H1 (cell line): ENCODE data around the gene SMC6. TPM values are rescaled to one million over a fixed set of nuclear protein-coding genes. Genes with fewer than 3 reads are reported as not detected.

Source experiments
- CTCF ChIA-PET: fragments of 300-600 bp; sonication (Branson Sonifier 250); formaldehyde crosslinking; loops from one replicate; lab custom pipeline; 2021; ENCODE audit not compliant: partially characterized antibody; lab: Charles Lee
- POLR2A ChIA-PET: fragments of 300-600 bp; sonication (Branson Sonifier 250); formaldehyde crosslinking; loops from one replicate; lab custom pipeline; 2021; ENCODE audit warnings: inconsistent platforms; ENCODE audit not compliant: partially characterized antibody; lab: Charles Lee
- DNase-seq, 2 experiments: peaks; one replicate each; pipeline versions ENCODE4 v3.0.0 to v3.0.0-alpha.2; 2010 to 2022; ENCODE audit warnings: low spot score in 2 of 2, low read depth in 1 of 2, mixed read lengths in 1 of 2
- FAIRE-seq: peaks from 2 replicates; lab custom pipeline; 2011; peaks lifted over from hg19 to GRCh38; lab: Jason Lieb, UNC
- H2AFZ ChIP-seq: 2 replicates; pipeline ENCODE4 v1.8.1; 2012; ENCODE audit warnings: low read length, inconsistent platforms
- H2AK5ac ChIP-seq: 2 replicates; pipeline ENCODE4 v1.6.1; 2013; ENCODE audit warnings: low read depth, low read length
- H2BK120ac ChIP-seq: replicated peaks from 2 replicates; pipeline ENCODE3; 2013; ENCODE audit warnings: low read depth, low read length, inconsistent platforms
- H2BK12ac ChIP-seq: 2 replicates; pipeline ENCODE4 v1.6.1; 2013; ENCODE audit warnings: low read depth, low read length
- H2BK15ac ChIP-seq: 2 replicates; pipeline ENCODE4 v1.6.1; 2013; ENCODE audit warnings: low read length
- H2BK20ac ChIP-seq: 2 replicates; pipeline ENCODE4 v1.6.1; 2013; ENCODE audit warnings: low read length
- H2BK5ac ChIP-seq: 2 replicates; pipeline ENCODE4 v1.6.1; 2013; ENCODE audit warnings: low read depth, low read length
- H3K14ac ChIP-seq: 2 replicates; pipeline ENCODE4 v1.6.1; 2013; ENCODE audit warnings: inconsistent platforms; ENCODE audit not compliant: insufficient read length
- H3K18ac ChIP-seq: 2 replicates; pipeline ENCODE4 v1.6.1; 2013; ENCODE audit warnings: low read length; ENCODE audit errors: extremely low read depth
- H3K23ac ChIP-seq: 2 replicates; pipeline ENCODE4 v1.6.1; 2013; ENCODE audit warnings: inconsistent platforms; ENCODE audit not compliant: insufficient read length
- H3K23me2 ChIP-seq: 2 replicates; pipeline ENCODE4 v1.6.1; 2013; ENCODE audit warnings: low read depth, low read length
- H3K27ac ChIP-seq: 2 replicates; pipeline ENCODE4 v1.6.1; 2011; ENCODE audit warnings: low read depth, low read length, inconsistent platforms
- H3K27me3 ChIP-seq, 4 experiments: replicated peaks in 1 of 4; 1 replicate in 1 of 4; 2 replicates in 3 of 4; pipeline versions ENCODE4 v1.6.1 to v1.8.1; 2011 to 2013; ENCODE audit warnings: low read length in 3 of 4, mild to moderate bottlenecking in 3 of 4, inconsistent platforms in 2 of 4, mixed read lengths in 2 of 4, moderate library complexity in 1 of 4; ENCODE audit not compliant: control insufficient read depth in 3 of 4, insufficient read depth in 3 of 4; ENCODE audit errors: extremely low read depth in 1 of 4
- H3K36me3 ChIP-seq, 4 experiments: 2 replicates each; pipeline versions ENCODE4 v1.6.1 to v1.8.1; 2011 to 2013; ENCODE audit warnings: mild to moderate bottlenecking in 4 of 4, low read length in 3 of 4, moderate library complexity in 2 of 4, control low read depth in 1 of 4, inconsistent platforms in 1 of 4; ENCODE audit not compliant: insufficient read depth in 4 of 4, control insufficient read depth in 2 of 4
- H3K4ac ChIP-seq: replicated peaks from 2 replicates; pipeline ENCODE3; 2013; ENCODE audit warnings: low read length, low read depth, mixed read lengths, inconsistent platforms; ENCODE audit not compliant: insufficient read length
- H3K4me1 ChIP-seq, 4 experiments: replicated peaks in 1 of 4; 1 replicate in 1 of 4; 2 replicates in 3 of 4; pipeline versions ENCODE4 v1.6.1 to v1.8.1; 2011 to 2013; ENCODE audit warnings: low read length in 3 of 4, inconsistent platforms in 2 of 4, mixed read lengths in 1 of 4; ENCODE audit not compliant: insufficient read depth in 4 of 4, control insufficient read depth in 3 of 4
- H3K4me2 ChIP-seq, 2 experiments: 2 replicates each; pipeline versions ENCODE4 v1.6.1 to v1.8.1; 2011 to 2013; ENCODE audit warnings: low read depth in 2 of 2, low read length in 2 of 2, control low read depth in 1 of 2, inconsistent platforms in 1 of 2, mild to moderate bottlenecking in 1 of 2; ENCODE audit not compliant: insufficient read depth in 1 of 2
- H3K4me3 ChIP-seq, 4 experiments: fragments of 200-600, 300-600 bp in 1 of 4; sonication (generic), shearing (Covaris generic), sonication (Bioruptor Twin) in 1 of 4; 2 replicates each; pipeline versions ENCODE4 v1.5.1 to v1.8.1; 2011 to 2016; ENCODE audit warnings: low read length in 4 of 4, low read depth in 3 of 4, control low read depth in 2 of 4, inconsistent platforms in 2 of 4, mild to moderate bottlenecking in 2 of 4, mixed read lengths in 1 of 4, moderate library complexity in 1 of 4; ENCODE audit not compliant: insufficient read depth in 2 of 4; ENCODE audit errors: extremely low read depth in 1 of 4
- H3K56ac ChIP-seq: replicated peaks from 2 replicates; pipeline ENCODE3; 2013; ENCODE audit warnings: low read depth, mild to moderate bottlenecking, mixed read lengths, low read length, inconsistent platforms; ENCODE audit not compliant: insufficient read length
- H3K79me1 ChIP-seq: 2 replicates; pipeline ENCODE4 v1.6.1; 2013; ENCODE audit warnings: low read depth, low read length, control low read depth
- H3K79me2 ChIP-seq, 2 experiments: 2 replicates each; pipeline versions ENCODE4 v1.6.1 to v1.8.1; 2012 to 2013; ENCODE audit warnings: low read length in 2 of 2, mild to moderate bottlenecking in 2 of 2, inconsistent platforms in 1 of 2; ENCODE audit not compliant: insufficient read depth in 2 of 2, control insufficient read depth in 1 of 2
- H3K9ac ChIP-seq, 4 experiments: replicated peaks in 1 of 4; 1 replicate in 1 of 4; 2 replicates in 3 of 4; pipeline versions ENCODE4 v1.6.1 to v1.8.1; 2011 to 2013; ENCODE audit warnings: low read depth in 3 of 4, low read length in 3 of 4, control low read depth in 2 of 4, mild to moderate bottlenecking in 2 of 4, moderate library complexity in 2 of 4, inconsistent platforms in 1 of 4; ENCODE audit errors: extremely low read depth in 1 of 4
- H3K9me3 ChIP-seq, 2 experiments: 2 replicates each; pipeline versions ENCODE4 v1.6.1 to v1.8.1; 2012 to 2013; ENCODE audit warnings: mild to moderate bottlenecking in 2 of 2, moderate library complexity in 2 of 2, control low read depth in 1 of 2, inconsistent platforms in 1 of 2, low read depth in 1 of 2, low read length in 1 of 2, mixed read lengths in 1 of 2; ENCODE audit not compliant: insufficient read depth in 2 of 2
- H4K20me1 ChIP-seq, 2 experiments: replicated peaks in 1 of 2; 2 replicates each; pipeline versions ENCODE3 to v1.8.1; 2011 to 2013; ENCODE audit warnings: inconsistent platforms in 2 of 2, low read length in 2 of 2, mild to moderate bottlenecking in 1 of 2; ENCODE audit not compliant: insufficient read depth in 2 of 2, control insufficient read depth in 1 of 2
- H4K5ac ChIP-seq: 2 replicates; pipeline ENCODE4 v1.6.1; 2013; ENCODE audit warnings: low read length, low read depth, mixed read lengths, inconsistent platforms; ENCODE audit not compliant: insufficient read length
- H4K8ac ChIP-seq: 2 replicates; pipeline ENCODE4 v1.8.0; 2013; ENCODE audit warnings: mild to moderate bottlenecking, moderate library complexity, low read length, inconsistent platforms; ENCODE audit not compliant: insufficient read depth; ENCODE audit errors: extremely low read depth
- H4K91ac ChIP-seq: replicated peaks from 2 replicates; pipeline ENCODE3; 2013; ENCODE audit warnings: low read length, mixed read lengths, inconsistent platforms; ENCODE audit not compliant: insufficient read length
- ATF2 ChIP-seq: IDR thresholded peaks from 2 replicates; pipeline ENCODE4 v1.6.1; 2012; ENCODE audit warnings: low read length, inconsistent platforms
- CHD1 ChIP-seq: IDR thresholded peaks from 2 replicates; pipeline ENCODE4 v1.6.1; 2012; ENCODE audit warnings: low read depth, low read length, improper control_type of control experiment
- CREB1 ChIP-seq: IDR thresholded peaks from 2 replicates; pipeline ENCODE4 v1.6.1; 2012; ENCODE audit warnings: inconsistent platforms
- RBBP5 ChIP-seq: IDR thresholded peaks from 2 replicates; pipeline ENCODE4 v1.7.1; 2012; ENCODE audit warnings: low read depth, mild to moderate bottlenecking, inconsistent platforms, low read length, moderate library complexity, borderline replicate concordance
- RNF2 ChIP-seq: fragments of 200-900, 300-1000 bp; sonication (generic); IDR thresholded peaks from 2 replicates; pipeline ENCODE4 v1.7.1; 2016; ENCODE audit warnings: borderline replicate concordance, low read depth, mild to moderate bottlenecking, antibody characterized with exemption, low read length; ENCODE audit not compliant: poor library complexity, severe bottlenecking; ENCODE audit errors: missing control alignments
- RXRA ChIP-seq: IDR thresholded peaks from 2 replicates; pipeline ENCODE4 v1.6.1; 2011; ENCODE audit warnings: low read depth, mild to moderate bottlenecking, low read length, moderate library complexity; ENCODE audit not compliant: insufficient read depth
- SP2 ChIP-seq: IDR thresholded peaks from 2 replicates; pipeline ENCODE4 v1.6.1; 2012; ENCODE audit warnings: mild to moderate bottlenecking, low read length, inconsistent platforms
- SP4 ChIP-seq: IDR thresholded peaks from 2 replicates; pipeline ENCODE4 v1.6.1; 2012; ENCODE audit warnings: low read length, inconsistent platforms
- WGBS, 2 experiments: shearing (Covaris generic) in 1 of 2; methylation state at CpG; one replicate each; pipeline versions ENCODE4 v1.1.6 to v1.1.7; 2013 to 2015; ENCODE audit warnings: low lambda C conversion rate in 2 of 2, mixed read lengths in 2 of 2, inconsistent platforms in 1 of 2, low coverage in 1 of 2, missing lambda C conversion rate in 1 of 2; ENCODE audit not compliant: insufficient replicate concordance in 2 of 2, insufficient coverage in 1 of 2, insufficient read length in 1 of 2; ENCODE audit errors: extremely low coverage in 1 of 2, missing lambda C conversion rate in 1 of 2; 5-methylcytosine and 5-hydroxymethylcytosine counted together
- polyA plus RNA-seq, 7 experiments: library from polyadenylated mRNA; depleted of rRNA in 3 of 7; stranded (reverse) in 5 of 7; unstranded in 2 of 7; fragments of >200 nt in 5 of 7; fragments of 200-250 nt in 2 of 7; gene quantifications; 1 replicate in 5 of 7; 2 replicates in 1 of 7; 4 replicates in 1 of 7; pipeline versions ENCODE4 v1.2.1 to v1.2.3, GENCODE V29; 2011 to 2013; ENCODE audit warnings: missing spikeins in 2 of 7, mixed read lengths in 2 of 7
- total RNA-seq: library from RNA; stranded (reverse); fragmentation: NEBNext Ultra II Directional; extraction: Animal tissue kit (Norgen Biotek cat#: 25700); gene quantifications from 2 replicates; pipeline ENCODE4 v1.2.1, GENCODE V29; 2021

SMC6 gene
- total and polyA plus RNA-seq, 2 of the 8 experiments (the other 6 are each of a cell fraction or from before 2014, with no cell fraction given) = 9.7 to 49.5 TPM

- H2AFZ ChIP-seq = no peak overlapping the region
- H2AK5ac ChIP-seq = no peak overlapping the region
- H4K91ac ChIP-seq = no peak overlapping the region
- H3K23ac ChIP-seq = no peak overlapping the region
- no peaks in the 10 kb centered on the region for H3K23me2 ChIP-seq
- H4K8ac ChIP-seq = no peak overlapping the region
- H2BK15ac ChIP-seq = no peak overlapping the region
- no peak overlapping the region for H2BK20ac ChIP-seq
- no peaks in the 10 kb centered on the region for H3K9me3 ChIP-seq
- H4K5ac ChIP-seq = no peak overlapping the region
- H3K4me1 ChIP-seq = no peaks in the 10 kb centered on the region
- H3K56ac ChIP-seq = no peak overlapping the region
- no peak overlapping the region for H2BK12ac ChIP-seq
- 86% methylated on average over 1 of the region's 1 CpG; no CpG with 5 or more reads in 1 of the 2 experiments for WGBS, 2 experiments
- H3K18ac ChIP-seq = no peak overlapping the region
- no peaks in the 10 kb centered on the region for H3K27me3 ChIP-seq
- no peak overlapping the region for H3K4me2 ChIP-seq
- H2BK5ac ChIP-seq = no peak overlapping the region
- no peak overlapping the region for H3K9ac ChIP-seq
- CTCF ChIA-PET = interaction anchor here (1.3 kb wide), 1 partner anchor 49 kb away, joined by 3 read pairs; no protein-coding TSS in a partner anchor
- no peak overlapping the region for H3K4me3 ChIP-seq
- POLR2A ChIA-PET = no interaction called here
- no peaks in the 10 kb centered on the region for H4K20me1 ChIP-seq
- peaks cover 0 to 38% (median 10%) of the 10 kb centered on the region in 4 experiments; a peak in 5 of 8 replicates for H3K36me3 ChIP-seq
- no peak overlapping the region for H2BK120ac ChIP-seq
- no peak overlapping the region for H3K14ac ChIP-seq
- FAIRE-seq (no peak), DNase-seq (no peak)
- no peaks in the 10 kb centered on the region for H3K79me1 ChIP-seq
- H3K27ac ChIP-seq = no peak overlapping the region
- H3K4ac ChIP-seq = no peak overlapping the region
- no peaks in the 10 kb centered on the region for H3K79me2 ChIP-seq
- TF ChIP-seq RXRA (no peak), RBBP5 (no peak), SP4 (no peak), RNF2 (no peak), CHD1 (no peak), CREB1 (no peak), SP2 (no peak), ATF2 (no peak)
Measured at GRCh38 chr2:17781482-17781881, 27.9 kb upstream of the SMC6 start.
